IMR-90 (cell line): ENCODE data around the gene CIAO2B. TPM values are rescaled to one million over a fixed set of nuclear protein-coding genes. Genes with fewer than 3 reads are reported as not detected.

Experiments used
- ATAC-seq: fragments of 200-7000 bp; cut with Tn5 transposase; 2 replicates; pipeline ENCODE4 v1.9.1; 2020; ENCODE audit warnings: low read depth, mild to moderate bottlenecking, moderate library complexity
- BruUV-seq: library from RNA; stranded (reverse); fragments of 400-500 nt; replicated peaks from 2 replicates; lab custom pipeline; 2021; lab: Mats Ljungman, UMichigan
- CTCF ChIA-PET: fragments of 300-600 bp; formaldehyde crosslinking; extraction: SDS; loops from one replicate; lab custom pipeline; 2021; ENCODE audit warnings: antibody characterized with exemption; lab: Yijun Ruan, JAX
- POLR2A ChIA-PET: fragments of 300-600 bp; sonication (Branson Sonifier 250); formaldehyde crosslinking; loops from one replicate; lab custom pipeline; 2022; ENCODE audit warnings: antibody characterized with exemption; ENCODE audit not compliant: unreplicated experiment; lab: Charles Lee
- DNase-seq: peaks from one replicate; pipeline ENCODE4 v3.0.0; 2013
- H2AFZ ChIP-seq: replicated peaks from 2 replicates; pipeline ENCODE3; 2013; ENCODE audit warnings: low read length, mild to moderate bottlenecking; ENCODE audit not compliant: poor library complexity
- H2AK5ac ChIP-seq: 2 replicates; pipeline ENCODE4 v1.6.1; 2013; ENCODE audit warnings: low read depth, low read length, inconsistent platforms
- H2AK9ac ChIP-seq: replicated peaks from 2 replicates; pipeline ENCODE3; 2013; ENCODE audit warnings: mild to moderate bottlenecking, low read depth, low read length, moderate library complexity; ENCODE audit not compliant: poor library complexity
- H2BK120ac ChIP-seq: 2 replicates; pipeline ENCODE4 v1.6.1; 2013; ENCODE audit warnings: low read depth, low read length, inconsistent platforms
- H2BK15ac ChIP-seq: 3 replicates; pipeline ENCODE4 v1.6.1; 2013; ENCODE audit warnings: low read depth, low read length, inconsistent platforms
- H2BK20ac ChIP-seq: 2 replicates; pipeline ENCODE4 v1.6.1; 2013; ENCODE audit warnings: low read depth, mild to moderate bottlenecking, inconsistent platforms, low read length, moderate library complexity
- H2BK5ac ChIP-seq: 2 replicates; pipeline ENCODE4 v1.6.1; 2013; ENCODE audit warnings: mild to moderate bottlenecking, low read depth, low read length, inconsistent platforms; ENCODE audit not compliant: poor library complexity, severe bottlenecking
- H3K14ac ChIP-seq: replicated peaks from 2 replicates; pipeline ENCODE4 v1.6.1; 2013; ENCODE audit warnings: low read depth, low read length, inconsistent platforms
- H3K18ac ChIP-seq: 2 replicates; pipeline ENCODE4 v1.6.1; 2013; ENCODE audit warnings: low read depth, low read length, control low read depth
- H3K23ac ChIP-seq: 2 replicates; pipeline ENCODE4 v1.6.1; 2013; ENCODE audit warnings: low read depth, low read length, inconsistent platforms
- H3K27ac ChIP-seq: 2 replicates; pipeline ENCODE4 v1.5.1; 2013; ENCODE audit warnings: mild to moderate bottlenecking, control low read depth, low read length; ENCODE audit not compliant: insufficient read depth
- H3K27me3 ChIP-seq: 2 replicates; pipeline ENCODE4 v1.6.1; 2013; ENCODE audit warnings: low read length; ENCODE audit not compliant: control insufficient read depth, insufficient read depth
- H3K36me3 ChIP-seq: 2 replicates; pipeline ENCODE4 v1.6.1; 2013; ENCODE audit warnings: low read length, mixed read lengths; ENCODE audit not compliant: control insufficient read depth, insufficient read depth
- H3K4ac ChIP-seq: 2 replicates; pipeline ENCODE4 v1.6.1; 2013; ENCODE audit warnings: low read depth, low read length, inconsistent platforms
- H3K4me1 ChIP-seq: 2 replicates; pipeline ENCODE4 v1.6.1; 2013; ENCODE audit warnings: low read length, mixed read lengths; ENCODE audit not compliant: control insufficient read depth, insufficient read depth
- H3K4me2 ChIP-seq: 2 replicates; pipeline ENCODE4 v1.6.1; 2013; ENCODE audit warnings: low read depth, mild to moderate bottlenecking, control low read depth, low read length, moderate library complexity
- H3K4me3 ChIP-seq: 2 replicates; pipeline ENCODE4 v1.5.1; 2013; ENCODE audit warnings: low read depth, mild to moderate bottlenecking, control low read depth, low read length, moderate library complexity; ENCODE audit not compliant: insufficient read depth
- H3K56ac ChIP-seq: 2 replicates; pipeline ENCODE4 v1.6.1; 2013; ENCODE audit warnings: low read length, inconsistent platforms; ENCODE audit not compliant: insufficient read depth; ENCODE audit errors: extremely low read depth
- H3K79me1 ChIP-seq, 2 experiments: 2 replicates each; pipeline ENCODE4 v1.6.1; 2013; ENCODE audit warnings: low read length in 2 of 2, inconsistent platforms in 1 of 2, low read depth in 1 of 2
- H3K9ac ChIP-seq: 2 replicates; pipeline ENCODE4 v1.6.1; 2013; ENCODE audit warnings: low read depth, low read length, control low read depth
- H3K9me1 ChIP-seq: 2 replicates; pipeline ENCODE4 v1.6.1; 2013; ENCODE audit warnings: low read length, inconsistent platforms; ENCODE audit not compliant: insufficient read depth
- H3K9me3 ChIP-seq: 2 replicates; pipeline ENCODE4 v1.6.1; 2013; ENCODE audit warnings: low read length; ENCODE audit not compliant: control insufficient read depth, insufficient read depth
- H4K20me1 ChIP-seq: 2 replicates; pipeline ENCODE4 v1.6.1; 2013; ENCODE audit warnings: low read length, inconsistent platforms; ENCODE audit not compliant: insufficient read depth
- H4K5ac ChIP-seq: 2 replicates; pipeline ENCODE4 v1.6.1; 2013; ENCODE audit warnings: mild to moderate bottlenecking, low read depth, low read length, control low read depth
- H4K8ac ChIP-seq, 2 experiments: 2 replicates each; pipeline ENCODE4 v1.6.1; 2013; ENCODE audit warnings: low read depth in 2 of 2, low read length in 2 of 2, control low read depth in 1 of 2, inconsistent platforms in 1 of 2
- H4K91ac ChIP-seq: 2 replicates; pipeline ENCODE4 v1.6.1; 2013; ENCODE audit warnings: low read depth, low read length, inconsistent platforms; ENCODE audit not compliant: insufficient read depth
- BHLHE40 ChIP-seq: fragments of 150-350 bp; IDR thresholded peaks from 2 replicates; pipeline ENCODE4 v1.6.1; 2016; ENCODE audit warnings: mild to moderate bottlenecking, low read depth, low read length
- CEBPB ChIP-seq: IDR thresholded peaks from 2 replicates; pipeline ENCODE4 v1.6.1; 2012; ENCODE audit warnings: low read depth, low read length, improper control_type of control experiment
- CHD1 ChIP-seq: IDR thresholded peaks from 2 replicates; pipeline ENCODE4 v1.6.1; 2012; ENCODE audit warnings: low read depth, low read length, improper control_type of control experiment
- FOS ChIP-seq: fragments of 150-350 bp; IDR thresholded peaks from 2 replicates; pipeline ENCODE4 v1.6.1; 2016; ENCODE audit warnings: low read depth, low read length
- MAFK ChIP-seq: IDR thresholded peaks from 2 replicates; pipeline ENCODE4 v1.6.1; 2012; ENCODE audit warnings: low read depth, low read length, improper control_type of control experiment
- MAZ ChIP-seq: IDR thresholded peaks from 2 replicates; pipeline ENCODE4 v1.6.1; 2012; ENCODE audit warnings: low read depth, mild to moderate bottlenecking, low read length, improper control_type of control experiment, moderate library complexity, borderline replicate concordance
- MXI1 ChIP-seq: IDR thresholded peaks from 2 replicates; pipeline ENCODE4 v1.6.1; 2012; ENCODE audit warnings: low read depth, mild to moderate bottlenecking, low read length, moderate library complexity, borderline replicate concordance
- NFE2L2 ChIP-seq: fragments of 150-350 bp; IDR thresholded peaks from 2 replicates; pipeline ENCODE4 v1.6.1; 2016; ENCODE audit warnings: low read depth, mild to moderate bottlenecking, low read length
- POLR2A ChIP-seq: IDR thresholded peaks from 2 replicates; pipeline ENCODE4 v1.6.1; 2012; ENCODE audit warnings: mild to moderate bottlenecking, low read depth, low read length
- RCOR1 ChIP-seq: IDR thresholded peaks from 2 replicates; pipeline ENCODE4 v1.6.1; 2012; ENCODE audit warnings: mild to moderate bottlenecking, low read length, improper control_type of control experiment; ENCODE audit not compliant: insufficient replicate concordance
- RFX5 ChIP-seq: IDR thresholded peaks from 2 replicates; pipeline ENCODE4 v1.8.0; 2012; ENCODE audit warnings: low read depth, mild to moderate bottlenecking, low read length, moderate library complexity
- SMC3 ChIP-seq: fragments of 150-350 bp; IDR thresholded peaks from 2 replicates; pipeline ENCODE4 v1.6.1; 2016; ENCODE audit warnings: low read depth, mild to moderate bottlenecking, antibody characterized with exemption, low read length, moderate library complexity
- WGBS, 2 experiments: methylation state at CpG; one replicate each; pipeline versions ENCODE4 v1.1.5 to v1.1.7; 2013; ENCODE audit warnings: missing lambda C conversion rate in 2 of 2; ENCODE audit not compliant: insufficient read length in 1 of 2; ENCODE audit errors: extremely low coverage in 2 of 2; 5-methylcytosine and 5-hydroxymethylcytosine counted together
- dilution Hi-C: fragments of 300-500 bp; cut with HindIII; formaldehyde crosslinking; loops from one replicate; pipeline ENCODE4 v1.14.3; 2018; ENCODE audit warnings: low sequenced_read_pairs; ENCODE audit not compliant: unreplicated experiment
- in situ Hi-C: fragments of 300-500 bp; cut with MboI; formaldehyde crosslinking; loops from 3 replicates; pipeline ENCODE4 v1.14.3; 2019; ENCODE audit warnings: low sequenced_read_pairs, inconsistent platforms, mixed read lengths
- intact Hi-C: fragments of 100-400 bp; cut with micrococcal nuclease; formaldehyde crosslinking; loops from 2 replicates; pipeline ENCODE4 v1.10.0; 2022
- polyA plus RNA-seq, 3 experiments: library from polyadenylated mRNA; depleted of rRNA; stranded (reverse); fragments of >200 nt; gene quantifications; 2 replicates each; pipeline ENCODE4 v1.2.3, GENCODE V29; 2012; ENCODE audit warnings: low replicate concordance in 1 of 3
- total RNA-seq: library from RNA; depleted of rRNA; stranded (reverse); fragments of >200 nt; gene quantifications from 2 replicates; pipeline ENCODE4 v1.2.3, GENCODE V29; 2012
- TF ChIP-seq, protein P1 (sequence below): fragments of 150-350 bp; IDR thresholded peaks from 2 replicates; pipeline ENCODE4 v1.6.1; 2016; ENCODE audit warnings: low read depth, mild to moderate bottlenecking, low read length, moderate library complexity, borderline replicate concordance
- TF ChIP-seq, protein P2 (sequence below): fragments of 150-350 bp; IDR thresholded peaks from 2 replicates; pipeline ENCODE4 v1.6.1; 2017; ENCODE audit warnings: mild to moderate bottlenecking, antibody characterized with exemption, low read length, low read depth
- TF ChIP-seq, protein P3 (sequence below): conservative IDR thresholded peaks from 2 replicates; pipeline ENCODE4 v1.5.1; 2012; ENCODE audit warnings: mild to moderate bottlenecking, low read depth, low read length, improper control_type of control experiment

Gene CIAO2B
- total and polyA plus RNA-seq, 2 of the 4 experiments (the other 2 are of a cell fraction) = 148 to 234 TPM

DNA sequence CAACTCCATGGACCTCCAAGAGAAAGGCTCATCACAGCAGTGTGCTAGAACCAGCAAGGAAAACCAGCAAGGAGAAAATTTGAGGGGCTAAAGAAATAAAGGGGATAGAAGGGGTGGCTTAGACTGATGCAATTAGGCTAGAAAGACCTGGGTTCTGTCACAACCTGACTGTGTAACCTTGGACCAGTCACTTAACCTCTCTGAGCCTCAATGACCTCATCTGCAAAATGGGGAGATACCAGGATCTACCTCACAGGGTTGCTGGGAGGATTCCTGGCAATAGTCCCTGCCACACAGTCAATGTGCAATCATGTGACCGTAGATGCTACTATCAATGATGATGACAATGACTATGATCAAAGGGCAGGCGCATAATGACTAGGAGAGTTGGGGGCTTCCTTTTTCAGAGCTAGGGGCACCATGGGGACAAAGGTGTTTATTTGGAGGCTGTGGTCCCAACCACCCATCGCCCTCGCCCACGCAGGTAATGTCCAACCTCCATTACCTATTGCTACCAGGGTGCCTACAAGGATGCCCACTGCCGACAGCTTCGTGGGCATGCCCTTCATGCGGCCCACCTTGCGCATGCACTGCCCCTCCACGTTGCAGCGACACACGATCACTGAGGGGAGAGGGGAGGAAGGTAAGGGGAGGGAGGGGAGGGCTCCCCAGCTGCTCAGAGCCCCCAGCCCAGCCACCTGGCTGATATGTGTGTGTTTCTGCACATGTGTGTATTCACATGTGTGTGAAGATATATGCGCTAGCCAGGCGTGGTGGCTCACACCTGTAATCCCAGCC lies 25.2 kb downstream of the CIAO2B start:
- no peak overlapping the region for H2BK20ac ChIP-seq
- POLR2A ChIA-PET = no interaction called here
- H3K79me1 ChIP-seq = peaks cover 0 to 10% of the 10 kb centered on the region in 2 experiments; a peak in 1 of 4 replicates
- no peak overlapping the region for H3K18ac ChIP-seq
- H3K14ac ChIP-seq = no peak overlapping the region
- H3K4me2 ChIP-seq = no peak overlapping the region
- no peaks in the 10 kb centered on the region for H3K36me3 ChIP-seq
- peaks cover 22% of the 10 kb centered on the region for H3K9me1 ChIP-seq
- no peak overlapping the region for H3K23ac ChIP-seq
- no peak overlapping the region for H2AFZ ChIP-seq
- WGBS, 2 experiments = 100% methylated on average over 1 of the region's 14 CpGs; no CpG with 5 or more reads in 1 of the 2 experiments
- peaks cover 2% of the 10 kb centered on the region; the same call in 1 of the 2 replicates for H3K27me3 ChIP-seq
- no TSS peak for BruUV-seq
- H3K4ac ChIP-seq = no peak overlapping the region
- no peak overlapping the region for H4K5ac ChIP-seq
- peaks cover 18% of the 10 kb centered on the region for H3K4me1 ChIP-seq
- no peaks in the 10 kb centered on the region for H3K9me3 ChIP-seq
- no peak overlapping the region for H4K91ac ChIP-seq
- no peak overlapping the region for H3K56ac ChIP-seq
- in situ Hi-C loops = no loop called here
- dilution Hi-C loops = no loop called here
- no peak overlapping the region for H3K27ac ChIP-seq
- no peak for ATAC-seq
- no peak overlapping the region for H3K4me3 ChIP-seq
- H2BK5ac ChIP-seq = no peak overlapping the region
- intact Hi-C loops = no loop called here
- no peaks in the 10 kb centered on the region for H4K20me1 ChIP-seq
- H2BK15ac ChIP-seq = no peak overlapping the region
- no peak overlapping the region for H2AK9ac ChIP-seq
- no peak for DNase-seq
- H3K9ac ChIP-seq = no peak overlapping the region
- no peak overlapping the region for H2AK5ac ChIP-seq
- no peak overlapping the region for H2BK120ac ChIP-seq
- CTCF ChIA-PET = interaction anchor here (0.5 to 1.8 kb wide), 4 partner anchors 9 to 1334 kb away, joined by 3 to 5 read pairs (median 4); partner anchors contain the start of genes CDH16 and DYNC1LI2
- no peak overlapping the region for H4K8ac ChIP-seq
- TF ChIP-seq FOS = no peak
- TF ChIP-seq CHD1 = no peak
- TF ChIP-seq SMC3 = no peak
- no peak for TF ChIP-seq NFE2L2
- no peak for TF ChIP-seq MXI1
- TF ChIP-seq, protein P1, sequence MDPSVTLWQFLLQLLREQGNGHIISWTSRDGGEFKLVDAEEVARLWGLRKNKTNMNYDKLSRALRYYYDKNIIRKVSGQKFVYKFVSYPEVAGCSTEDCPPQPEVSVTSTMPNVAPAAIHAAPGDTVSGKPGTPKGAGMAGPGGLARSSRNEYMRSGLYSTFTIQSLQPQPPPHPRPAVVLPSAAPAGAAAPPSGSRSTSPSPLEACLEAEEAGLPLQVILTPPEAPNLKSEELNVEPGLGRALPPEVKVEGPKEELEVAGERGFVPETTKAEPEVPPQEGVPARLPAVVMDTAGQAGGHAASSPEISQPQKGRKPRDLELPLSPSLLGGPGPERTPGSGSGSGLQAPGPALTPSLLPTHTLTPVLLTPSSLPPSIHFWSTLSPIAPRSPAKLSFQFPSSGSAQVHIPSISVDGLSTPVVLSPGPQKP = no peak
- TF ChIP-seq, protein P2, sequence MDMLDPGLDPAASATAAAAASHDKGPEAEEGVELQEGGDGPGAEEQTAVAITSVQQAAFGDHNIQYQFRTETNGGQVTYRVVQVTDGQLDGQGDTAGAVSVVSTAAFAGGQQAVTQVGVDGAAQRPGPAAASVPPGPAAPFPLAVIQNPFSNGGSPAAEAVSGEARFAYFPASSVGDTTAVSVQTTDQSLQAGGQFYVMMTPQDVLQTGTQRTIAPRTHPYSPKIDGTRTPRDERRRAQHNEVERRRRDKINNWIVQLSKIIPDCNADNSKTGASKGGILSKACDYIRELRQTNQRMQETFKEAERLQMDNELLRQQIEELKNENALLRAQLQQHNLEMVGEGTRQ = no peak
- no peak for TF ChIP-seq RFX5
- no peak for TF ChIP-seq RCOR1
- TF ChIP-seq MAFK = no peak
- TF ChIP-seq, protein P3, sequence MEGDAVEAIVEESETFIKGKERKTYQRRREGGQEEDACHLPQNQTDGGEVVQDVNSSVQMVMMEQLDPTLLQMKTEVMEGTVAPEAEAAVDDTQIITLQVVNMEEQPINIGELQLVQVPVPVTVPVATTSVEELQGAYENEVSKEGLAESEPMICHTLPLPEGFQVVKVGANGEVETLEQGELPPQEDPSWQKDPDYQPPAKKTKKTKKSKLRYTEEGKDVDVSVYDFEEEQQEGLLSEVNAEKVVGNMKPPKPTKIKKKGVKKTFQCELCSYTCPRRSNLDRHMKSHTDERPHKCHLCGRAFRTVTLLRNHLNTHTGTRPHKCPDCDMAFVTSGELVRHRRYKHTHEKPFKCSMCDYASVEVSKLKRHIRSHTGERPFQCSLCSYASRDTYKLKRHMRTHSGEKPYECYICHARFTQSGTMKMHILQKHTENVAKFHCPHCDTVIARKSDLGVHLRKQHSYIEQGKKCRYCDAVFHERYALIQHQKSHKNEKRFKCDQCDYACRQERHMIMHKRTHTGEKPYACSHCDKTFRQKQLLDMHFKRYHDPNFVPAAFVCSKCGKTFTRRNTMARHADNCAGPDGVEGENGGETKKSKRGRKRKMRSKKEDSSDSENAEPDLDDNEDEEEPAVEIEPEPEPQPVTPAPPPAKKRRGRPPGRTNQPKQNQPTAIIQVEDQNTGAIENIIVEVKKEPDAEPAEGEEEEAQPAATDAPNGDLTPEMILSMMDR = no peak
- no peak for TF ChIP-seq BHLHE40
- TF ChIP-seq MAZ = no peak
- TF ChIP-seq CEBPB = no peak
- TF ChIP-seq POLR2A = no peak
